SK-N-SH (cell line): ENCODE results near the gene GALNT6.

ENCODE experiments used
- CTCF ChIP-seq: fragments of 200-600 bp; sonication (generic); IDR thresholded peaks from 2 replicates; pipeline ENCODE4 v1.6.1; 2017; ENCODE audit warnings: antibody characterized with exemption, mild to moderate bottlenecking, moderate library complexity
- EP300 ChIP-seq, 2 experiments: IDR thresholded peaks; 2 replicates each; pipeline versions ENCODE4 v1.4.0 to v1.6.1; 2012; ENCODE audit warnings: borderline replicate concordance in 1 of 2, low read depth in 1 of 2, low read length in 1 of 2
- EZH2phosphoT487 ChIP-seq: fragments of 200-600 bp; sonication (generic); IDR thresholded peaks from 2 replicates; pipeline ENCODE4 v1.6.1; 2017; ENCODE audit warnings: low read depth, mixed run types, mild to moderate bottlenecking, antibody characterized with exemption, moderate library complexity, borderline replicate concordance
- NFIC ChIP-seq: IDR thresholded peaks from 2 replicates; pipeline ENCODE4 v1.4.0; 2012; ENCODE audit warnings: borderline replicate concordance
- PBX3 ChIP-seq: IDR thresholded peaks from 2 replicates; pipeline ENCODE4; 2012
- POLR2AphosphoS5 ChIP-seq: IDR thresholded peaks from 2 replicates; pipeline ENCODE4 v1.6.1; 2012; ENCODE audit warnings: low read depth, low read length
- RAD21 ChIP-seq: IDR thresholded peaks from 2 replicates; pipeline ENCODE4 v1.6.1; 2012; ENCODE audit warnings: mild to moderate bottlenecking, low read length
- RFX5 ChIP-seq: IDR thresholded peaks from 2 replicates; pipeline ENCODE4 v1.6.1; 2012; ENCODE audit warnings: mild to moderate bottlenecking, improper control_type of control experiment, low read length
- RXRA ChIP-seq: IDR thresholded peaks from 2 replicates; pipeline ENCODE4 v1.4.0; 2012; ENCODE audit warnings: low read depth, mild to moderate bottlenecking, borderline replicate concordance

GRCh38 chr12:51324953-51325352, 66.3 kb downstream of the GALNT6 start:
- TF ChIP-seq CTCF = no peak
- TF ChIP-seq NFIC = no peak
- TF ChIP-seq PBX3 = no peak
- TF ChIP-seq RAD21 = no peak
- no peak for TF ChIP-seq EP300 (IDR thresholded peaks at IDR 0.05; ENCODE audit: borderline replicate concordance in 1 of 2, low read depth in 1 of 2, low read length in 1 of 2)
- no peak for TF ChIP-seq EZH2phosphoT487
- no peak for TF ChIP-seq POLR2AphosphoS5
- no peak for TF ChIP-seq RXRA
- TF ChIP-seq RFX5 = no peak
